ENCODE results near the gene FLNC. TPM values are rescaled to one million over a fixed set of nuclear protein-coding genes. Genes with fewer than 3 reads are reported as not detected.

The FLNC gene
- total and polyA plus RNA-seq, 2 donors (not counting 1 experiment from before 2014, with no cell fraction given), result 0.01 TPM; not detected in 1

DNA sequence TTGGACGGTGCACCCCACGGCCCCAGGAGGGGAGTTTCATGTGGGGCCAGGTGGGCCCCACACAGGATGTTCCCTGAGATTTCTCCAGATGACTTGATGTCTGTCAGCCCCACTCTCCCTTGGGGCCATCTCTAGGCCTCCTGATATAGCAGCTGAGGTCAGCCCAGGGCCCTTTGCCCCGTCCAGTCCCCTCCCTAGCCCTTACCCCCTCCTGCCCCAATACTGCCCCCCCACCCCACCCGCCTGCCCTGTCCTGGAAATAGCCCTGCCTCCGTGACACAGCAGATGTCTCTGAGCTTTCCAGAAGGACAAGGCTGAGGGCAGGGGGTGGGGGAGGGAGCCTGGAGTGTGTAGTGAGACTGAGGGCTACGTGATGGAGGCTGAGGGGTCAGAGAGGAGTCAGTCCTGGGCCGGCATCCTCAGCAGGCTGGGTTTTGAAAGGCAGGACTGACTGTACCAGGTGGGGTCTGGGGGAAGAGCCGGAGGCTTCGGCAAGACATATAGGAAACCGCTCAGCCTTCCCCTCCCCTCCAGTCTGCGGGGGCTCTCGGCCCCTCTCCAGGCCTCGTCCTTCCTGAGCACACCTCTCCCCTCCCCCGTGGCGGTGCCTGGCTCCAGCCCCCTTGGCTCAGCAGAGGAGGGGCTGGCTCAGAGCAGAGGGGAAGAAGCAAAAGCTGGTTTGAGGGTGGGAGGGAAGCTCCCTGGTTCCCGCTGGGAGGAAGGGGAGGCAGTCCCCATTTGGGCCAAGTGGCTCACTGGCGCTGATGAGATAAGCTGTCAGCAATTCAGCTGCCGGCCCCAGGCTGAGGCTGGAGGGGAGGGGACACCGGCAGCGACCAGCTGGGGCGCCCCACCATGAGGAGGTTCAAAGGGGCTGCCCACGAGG is 2.0 kb downstream of the FLNC start:
- H3K9me3 Mint-ChIP-seq (ENCODE audit: insufficient read depth), result no peaks in the 10 kb centered on the region
- intact Hi-C loops (cut with micrococcal nuclease), result no loop called here
- peaks cover 34% of the 10 kb centered on the region for H3K27me3 Mint-ChIP-seq
- no peak overlapping the region for H3K27ac Mint-ChIP-seq
- ChIA-PET POLR2A (no interaction called here), CTCF (interaction anchor here (0.6 to 0.9 kb wide), 2 partner anchors 31 to 256 kb away, joined by 3 to 5 read pairs; partner anchors contain the start of gene ATP6V1F)
- H3K36me3 ChIP-seq (replicated peaks in 1 of 2; ENCODE audit: control extremely low read depth in 1 of 2, control insufficient read depth in 1 of 2, extremely low read depth in 1 of 2, insufficient read depth in 2 of 2, low read length in 1 of 2), result no peaks in the 10 kb centered on the region
- peak overlapping the region; percentile 94 for H3K4me2 ChIP-seq (replicated peaks; ENCODE audit: low read depth, low read length, poor library complexity, severe bottlenecking)
- peaks cover 0 to 45% (median 20%) of the 10 kb centered on the region in 4 experiments for H3K27me3 ChIP-seq (replicated peaks in 1 of 4; ENCODE audit: control extremely low read depth in 1 of 4, control insufficient read depth in 3 of 4, insufficient read depth in 4 of 4, low read length in 3 of 4)
- no peak overlapping the region for H3K9ac ChIP-seq (ENCODE audit: low read length)
- WGBS (ENCODE audit: insufficient coverage), result 6% methylated on average over 9 of the region's 22 CpGs
- peaks cover 31 to 32% of the 10 kb centered on the region in 2 donors for H3K4me1 ChIP-seq (ENCODE audit: control insufficient read depth in 2 of 2, insufficient read depth in 2 of 2, low read length in 2 of 2)
- ATAC-seq (ENCODE audit: low read depth) (no peak), DNase-seq (peak; percentile 28)
- no peaks in the 10 kb centered on the region for H3K79me2 ChIP-seq (ENCODE audit: control insufficient read depth, insufficient read depth, low read length)
- H3K4me3 Mint-ChIP-seq, result no peak overlapping the region
- H4K20me1 ChIP-seq (ENCODE audit: control insufficient read depth, insufficient read depth, low read length, poor library complexity, severe bottlenecking), result no peaks in the 10 kb centered on the region
- H3K4me3 ChIP-seq (ENCODE audit: control extremely low read depth in 1 of 5, extremely low read depth in 1 of 5, insufficient read depth in 1 of 5, low read depth in 2 of 5, low read length in 4 of 5), result no peak overlapping the region
- peaks cover 0 to 7% (median 0%) of the 10 kb centered on the region in 3 donors for H3K9me3 ChIP-seq (ENCODE audit: control extremely low read depth in 1 of 3, control insufficient read depth in 2 of 3, insufficient read depth in 1 of 3, low read length in 2 of 3)
- TF ChIP-seq EZH2 (IDR thresholded peaks at IDR 0.05; ENCODE audit: borderline replicate concordance, insufficient read depth, low read depth, low read length, poor library complexity, severe bottlenecking), result no peak
- TF ChIP-seq, protein P1, sequence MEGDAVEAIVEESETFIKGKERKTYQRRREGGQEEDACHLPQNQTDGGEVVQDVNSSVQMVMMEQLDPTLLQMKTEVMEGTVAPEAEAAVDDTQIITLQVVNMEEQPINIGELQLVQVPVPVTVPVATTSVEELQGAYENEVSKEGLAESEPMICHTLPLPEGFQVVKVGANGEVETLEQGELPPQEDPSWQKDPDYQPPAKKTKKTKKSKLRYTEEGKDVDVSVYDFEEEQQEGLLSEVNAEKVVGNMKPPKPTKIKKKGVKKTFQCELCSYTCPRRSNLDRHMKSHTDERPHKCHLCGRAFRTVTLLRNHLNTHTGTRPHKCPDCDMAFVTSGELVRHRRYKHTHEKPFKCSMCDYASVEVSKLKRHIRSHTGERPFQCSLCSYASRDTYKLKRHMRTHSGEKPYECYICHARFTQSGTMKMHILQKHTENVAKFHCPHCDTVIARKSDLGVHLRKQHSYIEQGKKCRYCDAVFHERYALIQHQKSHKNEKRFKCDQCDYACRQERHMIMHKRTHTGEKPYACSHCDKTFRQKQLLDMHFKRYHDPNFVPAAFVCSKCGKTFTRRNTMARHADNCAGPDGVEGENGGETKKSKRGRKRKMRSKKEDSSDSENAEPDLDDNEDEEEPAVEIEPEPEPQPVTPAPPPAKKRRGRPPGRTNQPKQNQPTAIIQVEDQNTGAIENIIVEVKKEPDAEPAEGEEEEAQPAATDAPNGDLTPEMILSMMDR (IDR thresholded peaks at IDR 0.05), result no peak
- H3K27ac ChIP-seq (ENCODE audit: low read length in 2 of 2), result no peak overlapping the region
- peaks cover 20% of the 10 kb centered on the region for H3K4me1 Mint-ChIP-seq
- H2AFZ ChIP-seq (ENCODE audit: insufficient read depth, low read depth, low read length, poor library complexity, severe bottlenecking), result no peak overlapping the region

DNA sequence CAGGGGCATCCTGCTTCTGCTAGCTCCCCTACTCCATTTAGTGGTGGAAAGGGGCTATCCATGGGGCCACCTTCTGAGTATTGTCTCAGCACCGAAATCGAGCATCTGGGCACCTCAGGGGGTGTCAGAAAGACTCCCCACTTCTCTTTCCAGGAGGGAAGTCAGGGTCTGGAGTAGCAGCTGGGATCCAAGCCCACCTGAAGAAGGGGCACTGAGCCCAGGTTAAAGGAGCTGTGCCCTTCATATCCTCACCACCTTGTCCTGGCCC is 2.6 kb downstream of the FLNC start:
- no peaks in the 10 kb centered on the region for H3K36me3 ChIP-seq (replicated peaks in 1 of 2; ENCODE audit: control extremely low read depth in 1 of 2, control insufficient read depth in 1 of 2, extremely low read depth in 1 of 2, insufficient read depth in 2 of 2, low read length in 1 of 2)
- 44% methylated on average over 2 of the region's 2 CpGs for WGBS (ENCODE audit: insufficient coverage)
- H3K4me3 Mint-ChIP-seq, result no peak overlapping the region
- peaks cover 20% of the 10 kb centered on the region for H3K4me1 Mint-ChIP-seq
- no peak overlapping the region for H3K9ac ChIP-seq (ENCODE audit: low read length)
- ATAC-seq (ENCODE audit: low read depth), result no peak
- peaks cover 0 to 7% (median 0%) of the 10 kb centered on the region in 3 donors for H3K9me3 ChIP-seq (ENCODE audit: control extremely low read depth in 1 of 3, control insufficient read depth in 2 of 3, insufficient read depth in 1 of 3, low read length in 2 of 3)
- H3K27ac ChIP-seq (ENCODE audit: low read length in 2 of 2), result no peak overlapping the region
- no peak overlapping the region for H3K4me2 ChIP-seq (replicated peaks; ENCODE audit: low read depth, low read length, poor library complexity, severe bottlenecking)
- ChIA-PET CTCF (interaction anchor here (0.6 to 0.9 kb wide), 2 partner anchors 30 to 1213 kb away, joined by 3 to 5 read pairs; partner anchors contain the start of gene ATP6V1F), POLR2A (no interaction called here)
- H3K79me2 ChIP-seq (ENCODE audit: control insufficient read depth, insufficient read depth, low read length), result no peaks in the 10 kb centered on the region
- no peak for DNase-seq
- no peak overlapping the region for H2AFZ ChIP-seq (ENCODE audit: insufficient read depth, low read depth, low read length, poor library complexity, severe bottlenecking)
- intact Hi-C loops (cut with micrococcal nuclease), result no loop called here
- H4K20me1 ChIP-seq (ENCODE audit: control insufficient read depth, insufficient read depth, low read length, poor library complexity, severe bottlenecking), result no peaks in the 10 kb centered on the region
- peaks cover 0 to 43% (median 20%) of the 10 kb centered on the region in 4 experiments for H3K27me3 ChIP-seq (replicated peaks in 1 of 4; ENCODE audit: control extremely low read depth in 1 of 4, control insufficient read depth in 3 of 4, insufficient read depth in 4 of 4, low read length in 3 of 4)
- no peak for TF ChIP-seq EZH2 (IDR thresholded peaks at IDR 0.05; ENCODE audit: borderline replicate concordance, insufficient read depth, low read depth, low read length, poor library complexity, severe bottlenecking)
- TF ChIP-seq, protein P1 (IDR thresholded peaks at IDR 0.05), result no peak
- no peaks in the 10 kb centered on the region for H3K9me3 Mint-ChIP-seq (ENCODE audit: insufficient read depth)
- no peak overlapping the region for H3K27ac Mint-ChIP-seq
- peaks cover 32% of the 10 kb centered on the region for H3K27me3 Mint-ChIP-seq
- no peak overlapping the region for H3K4me3 ChIP-seq (ENCODE audit: control extremely low read depth in 1 of 5, extremely low read depth in 1 of 5, insufficient read depth in 1 of 5, low read depth in 2 of 5, low read length in 4 of 5)
- peaks cover 31 to 32% of the 10 kb centered on the region in 2 donors for H3K4me1 ChIP-seq (ENCODE audit: control insufficient read depth in 2 of 2, insufficient read depth in 2 of 2, low read length in 2 of 2)

All from B cell (primary cell).